Large intestine (tissue), 12 donors: ENCODE results near the gene WDFY4. TPM values are rescaled to one million over a fixed set of nuclear protein-coding genes. Genes with fewer than 3 reads are reported as not detected.

Experiments used
- DNase-seq, 2 donors: peaks; one replicate each; pipeline versions ENCODE4 v3.0.0 to v3.0.0-alpha.2; 2013
- H3K27ac ChIP-seq: one replicate; pipeline ENCODE4 v1.5.1; 2013; ENCODE audit warnings: low read length
- H3K27me3 ChIP-seq: 2 replicates; pipeline ENCODE4 v1.6.1; 2013; ENCODE audit warnings: low read length; ENCODE audit not compliant: control insufficient read depth, insufficient read depth
- H3K36me3 ChIP-seq: 2 replicates; pipeline ENCODE4 v1.6.1; 2013; ENCODE audit warnings: low read length; ENCODE audit not compliant: control insufficient read depth, insufficient read depth
- H3K4me1 ChIP-seq: one replicate; pipeline ENCODE4 v1.6.1; 2013; ENCODE audit warnings: low read length; ENCODE audit not compliant: control insufficient read depth, insufficient read depth
- H3K4me3 ChIP-seq: one replicate; pipeline ENCODE4 v1.5.1; 2013; ENCODE audit warnings: low read length
- H3K9me3 ChIP-seq: one replicate; pipeline ENCODE4 v1.6.1; 2013; ENCODE audit warnings: mild to moderate bottlenecking, low read depth, low read length, moderate library complexity; ENCODE audit not compliant: control insufficient read depth
- WGBS: methylation state at CpG from one replicate; pipeline ENCODE4 v1.1.5; 2013; ENCODE audit warnings: low lambda C conversion rate; ENCODE audit not compliant: insufficient coverage; 5-methylcytosine and 5-hydroxymethylcytosine counted together
- long read RNA-seq, 11 donors: transcript quantifications; one replicate each; lab custom pipeline, GENCODE V29; 2026
- polyA plus RNA-seq: library from polyadenylated mRNA; unstranded; fragments of 120-200 nt; gene quantifications from one replicate; pipeline ENCODE4 v1.2.1, GENCODE V29; 2013

WDFY4 gene, protein sequence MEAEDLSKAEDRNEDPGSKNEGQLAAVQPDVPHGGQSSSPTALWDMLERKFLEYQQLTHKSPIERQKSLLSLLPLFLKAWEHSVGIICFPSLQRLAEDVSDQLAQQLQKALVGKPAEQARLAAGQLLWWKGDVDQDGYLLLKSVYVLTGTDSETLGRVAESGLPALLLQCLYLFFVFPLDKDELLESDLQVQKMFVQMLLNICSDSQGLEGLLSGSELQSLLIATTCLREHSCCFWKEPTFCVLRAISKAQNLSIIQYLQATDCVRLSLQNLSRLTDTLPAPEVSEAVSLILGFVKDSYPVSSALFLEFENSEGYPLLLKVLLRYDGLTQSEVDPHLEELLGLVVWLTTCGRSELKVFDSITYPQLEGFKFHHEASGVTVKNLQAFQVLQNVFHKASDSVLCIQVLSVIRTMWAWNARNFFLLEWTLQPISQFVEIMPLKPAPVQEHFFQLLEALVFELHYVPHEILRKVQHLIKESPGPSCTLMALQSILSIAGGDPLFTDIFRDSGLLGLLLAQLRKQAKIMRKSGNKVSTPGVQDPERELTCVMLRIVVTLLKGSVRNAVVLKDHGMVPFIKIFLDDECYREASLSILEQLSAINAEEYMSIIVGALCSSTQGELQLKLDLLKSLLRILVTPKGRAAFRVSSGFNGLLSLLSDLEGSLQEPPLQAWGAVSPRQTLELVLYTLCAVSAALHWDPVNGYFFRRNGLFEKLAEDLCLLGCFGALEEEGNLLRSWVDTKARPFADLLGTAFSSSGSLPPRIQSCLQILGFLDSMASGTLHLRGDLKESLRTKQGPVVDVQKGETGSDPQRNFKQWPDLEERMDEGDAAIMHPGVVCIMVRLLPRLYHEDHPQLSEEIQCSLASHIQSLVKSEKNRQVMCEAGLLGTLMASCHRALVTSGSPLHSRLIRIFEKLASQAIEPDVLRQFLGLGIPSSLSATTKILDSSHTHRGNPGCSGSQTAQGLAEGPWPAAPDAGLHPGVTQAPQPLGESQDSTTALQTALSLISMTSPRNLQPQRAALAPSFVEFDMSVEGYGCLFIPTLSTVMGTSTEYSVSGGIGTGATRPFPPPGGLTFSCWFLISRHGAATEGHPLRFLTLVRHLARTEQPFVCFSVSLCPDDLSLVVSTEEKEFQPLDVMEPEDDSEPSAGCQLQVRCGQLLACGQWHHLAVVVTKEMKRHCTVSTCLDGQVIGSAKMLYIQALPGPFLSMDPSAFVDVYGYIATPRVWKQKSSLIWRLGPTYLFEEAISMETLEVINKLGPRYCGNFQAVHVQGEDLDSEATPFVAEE (N-terminal part only)
- polyA plus RNA-seq = 3.5 TPM
- long read RNA-seq, donor 1 = 0 reads
- long read RNA-seq, donor 2 = 0 reads
- long read RNA-seq, donor 3 = 0 reads
- long read RNA-seq, donor 4 = 0 reads
- long read RNA-seq, donor 5 = 0 reads
- long read RNA-seq, donor 6 = 0 reads
- long read RNA-seq, donor 7 = 0 reads
- long read RNA-seq, donor 8 = 0 reads
- long read RNA-seq, donor 9 = 0 reads
- long read RNA-seq, donor 10 = 0 reads
- long read RNA-seq, donor 11 = 0 reads

DNA sequence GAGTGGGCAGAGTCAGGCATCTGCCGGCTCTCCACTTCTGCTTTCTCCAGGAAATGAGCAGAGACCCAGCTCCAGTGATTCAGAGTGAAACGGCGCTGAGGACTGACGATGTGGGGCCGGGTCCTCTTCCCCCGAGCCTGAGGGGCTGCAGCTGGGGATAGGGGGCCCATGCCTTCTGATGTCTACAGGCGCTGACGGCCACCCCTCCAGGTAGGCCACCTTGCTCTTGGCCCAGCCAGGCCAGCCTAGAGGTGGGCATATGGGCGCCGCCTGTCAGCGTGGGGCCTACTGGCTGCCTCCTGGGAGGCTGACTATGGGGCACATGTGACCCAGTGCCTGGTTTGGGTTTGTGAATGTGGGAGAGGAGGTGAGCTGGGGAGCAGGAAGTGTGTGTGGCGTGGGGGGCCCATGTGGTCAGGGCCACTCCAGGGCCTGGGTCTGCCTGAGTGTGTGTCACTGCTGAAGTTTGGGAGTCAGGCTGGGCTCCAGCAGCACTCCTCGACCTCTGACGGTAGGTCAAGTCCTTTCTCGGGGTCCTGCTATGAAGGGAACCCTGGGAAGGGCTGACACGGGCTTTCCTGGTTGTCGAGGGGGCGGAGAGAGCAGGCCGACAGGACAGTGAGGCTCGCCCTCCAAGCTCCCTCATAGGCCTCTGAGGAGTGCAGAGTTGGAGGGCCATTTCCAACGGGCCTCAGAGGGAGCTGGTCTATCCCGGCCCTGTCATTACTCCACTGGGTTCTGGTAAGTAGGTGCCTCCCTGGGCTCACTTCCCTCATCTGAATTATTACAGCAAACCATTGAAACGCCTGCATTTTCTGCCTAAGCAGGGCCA, at the start of gene WDFY4:
Gene WDFY4, plus strand, starts transcription at position 82 of the 832 bp plus-strand sequence. CDS start 24,860 bp downstream, outside the sequence.
- no peaks in the 10 kb centered on the region for H3K36me3 ChIP-seq
- peaks cover 2% of the 10 kb centered on the region for H3K27me3 ChIP-seq
- 80% methylated on average over 1 of the region's 23 CpGs for WGBS
- no peaks in the 10 kb centered on the region for H3K9me3 ChIP-seq
- no peak within 1 kb of the TSS for H3K27ac ChIP-seq
- no peaks in the 10 kb centered on the region for H3K4me1 ChIP-seq
- DNase-seq = peak in 1 of 2 donors; percentile 10
- H3K4me3 ChIP-seq = peak within 1 kb of the TSS; percentile 10

DNA sequence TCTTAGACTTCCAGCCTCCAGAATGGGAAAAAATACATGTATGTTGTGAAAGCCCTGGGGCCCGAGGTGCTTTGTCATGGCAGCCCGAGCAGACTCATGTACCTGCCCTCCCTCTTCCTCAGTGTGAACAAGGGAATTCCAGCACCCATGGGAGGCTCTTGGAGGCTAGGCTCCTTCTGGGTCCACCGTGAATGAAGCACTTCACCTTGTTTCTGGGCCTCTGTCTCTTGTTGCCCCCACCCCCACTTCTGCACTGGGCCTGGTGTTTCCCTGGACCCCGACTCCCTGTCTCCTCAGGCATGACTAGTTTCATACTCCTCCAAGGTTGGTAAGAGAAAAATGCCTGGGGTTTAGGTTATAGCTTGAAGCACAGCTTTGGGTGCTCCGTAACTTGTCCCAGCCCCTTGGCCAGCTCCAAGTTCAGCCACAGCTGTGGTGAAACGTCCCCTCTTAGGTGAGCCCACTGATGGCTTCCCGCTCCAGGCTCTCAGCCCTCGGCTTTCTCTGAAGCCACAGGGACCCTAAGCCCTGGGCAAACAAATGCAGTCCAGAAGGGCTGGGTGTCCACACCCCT, 49.6 kb upstream of the WDFY4 start:
- Histone ChIP-seq H3K27ac (no peak overlapping the region), H3K9me3 (no peaks in the 10 kb centered on the region), H3K4me3 (no peak overlapping the region), H3K36me3 (no peaks in the 10 kb centered on the region), H3K4me1 (no peaks in the 10 kb centered on the region), H3K27me3 (no peaks in the 10 kb centered on the region)
- WGBS = no CpG with 5 or more reads among the region's 8 CpGs
- no peak for DNase-seq

DNA sequence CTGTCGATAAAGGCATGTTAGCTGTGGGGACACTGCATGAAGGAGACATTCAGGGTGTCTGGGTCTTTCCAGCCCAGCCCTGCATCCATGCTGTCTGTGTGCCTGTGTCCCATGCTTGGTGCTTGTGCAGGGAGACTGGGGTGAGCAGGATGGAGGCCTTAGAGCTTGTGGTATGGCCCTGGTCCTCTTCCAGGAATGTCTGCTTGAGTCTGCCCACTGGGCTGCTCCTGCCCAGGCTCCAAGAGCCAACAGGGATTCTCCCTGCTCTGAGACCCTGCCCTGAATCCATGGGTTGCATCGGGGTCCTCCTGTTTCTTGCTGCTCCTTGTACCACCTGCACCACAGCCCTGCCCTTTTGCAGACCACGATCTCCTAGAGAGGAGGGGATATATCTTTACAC, 48.4 kb upstream of the WDFY4 start:
- Histone ChIP-seq H3K4me3 (no peak overlapping the region), H3K36me3 (no peaks in the 10 kb centered on the region), H3K27me3 (no peaks in the 10 kb centered on the region), H3K27ac (no peak overlapping the region), H3K4me1 (no peaks in the 10 kb centered on the region), H3K9me3 (no peaks in the 10 kb centered on the region)
- no peak for DNase-seq
- no CpG with 5 or more reads among the region's 3 CpGs for WGBS

DNA sequence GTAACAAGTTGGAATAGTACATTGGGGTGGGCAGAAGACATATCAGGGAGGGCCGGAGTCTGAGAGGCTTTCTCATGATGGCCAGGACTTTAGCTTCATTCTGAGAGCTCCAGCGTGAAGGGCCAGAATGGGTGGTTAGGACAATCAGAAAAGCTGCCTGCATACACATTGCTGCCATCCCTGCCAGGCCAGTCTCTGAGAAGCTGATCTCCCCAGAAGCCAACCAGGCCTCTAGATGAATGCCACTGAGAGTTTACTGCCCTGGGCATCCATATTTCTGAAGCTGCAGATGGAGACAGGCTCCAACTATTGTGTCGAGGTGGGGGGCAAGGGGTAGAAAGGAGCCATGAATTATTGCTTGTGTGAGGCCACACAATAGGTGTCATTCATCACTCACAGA, 47.8 kb upstream of the WDFY4 start:
- no peaks in the 10 kb centered on the region for H3K36me3 ChIP-seq
- H3K9me3 ChIP-seq = no peaks in the 10 kb centered on the region
- H3K4me3 ChIP-seq = no peak overlapping the region
- no peak for DNase-seq
- H3K27ac ChIP-seq = no peak overlapping the region
- H3K27me3 ChIP-seq = no peaks in the 10 kb centered on the region
- H3K4me1 ChIP-seq = no peaks in the 10 kb centered on the region
- no CpG with 5 or more reads among the region's 3 CpGs for WGBS

DNA sequence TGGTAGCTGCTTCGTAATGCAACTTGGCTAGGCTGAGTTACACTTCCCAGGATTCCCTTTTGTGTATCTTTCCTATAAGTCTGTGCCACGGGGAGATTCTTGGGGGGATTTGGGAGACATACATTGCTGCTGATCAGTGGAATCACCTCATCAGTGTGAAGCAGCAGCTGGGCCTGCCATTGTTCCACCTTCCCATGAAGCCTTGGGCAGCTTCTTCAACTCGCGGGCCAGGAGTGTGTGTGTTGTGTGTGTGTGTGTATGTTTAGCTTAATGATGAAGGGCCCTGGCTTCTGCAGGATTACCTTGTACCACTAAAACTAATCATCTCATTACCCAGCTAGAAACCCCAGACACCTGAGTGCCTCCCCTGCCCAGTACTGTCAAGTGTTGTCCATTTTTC, 46.5 kb upstream of the WDFY4 start:
- Histone ChIP-seq H3K36me3 (no peaks in the 10 kb centered on the region), H3K9me3 (no peaks in the 10 kb centered on the region), H3K4me3 (no peak overlapping the region), H3K27ac (no peak overlapping the region), H3K27me3 (no peaks in the 10 kb centered on the region), H3K4me1 (no peaks in the 10 kb centered on the region)
- WGBS = no CpG with 5 or more reads among the region's 4 CpGs
- DNase-seq = no peak

DNA sequence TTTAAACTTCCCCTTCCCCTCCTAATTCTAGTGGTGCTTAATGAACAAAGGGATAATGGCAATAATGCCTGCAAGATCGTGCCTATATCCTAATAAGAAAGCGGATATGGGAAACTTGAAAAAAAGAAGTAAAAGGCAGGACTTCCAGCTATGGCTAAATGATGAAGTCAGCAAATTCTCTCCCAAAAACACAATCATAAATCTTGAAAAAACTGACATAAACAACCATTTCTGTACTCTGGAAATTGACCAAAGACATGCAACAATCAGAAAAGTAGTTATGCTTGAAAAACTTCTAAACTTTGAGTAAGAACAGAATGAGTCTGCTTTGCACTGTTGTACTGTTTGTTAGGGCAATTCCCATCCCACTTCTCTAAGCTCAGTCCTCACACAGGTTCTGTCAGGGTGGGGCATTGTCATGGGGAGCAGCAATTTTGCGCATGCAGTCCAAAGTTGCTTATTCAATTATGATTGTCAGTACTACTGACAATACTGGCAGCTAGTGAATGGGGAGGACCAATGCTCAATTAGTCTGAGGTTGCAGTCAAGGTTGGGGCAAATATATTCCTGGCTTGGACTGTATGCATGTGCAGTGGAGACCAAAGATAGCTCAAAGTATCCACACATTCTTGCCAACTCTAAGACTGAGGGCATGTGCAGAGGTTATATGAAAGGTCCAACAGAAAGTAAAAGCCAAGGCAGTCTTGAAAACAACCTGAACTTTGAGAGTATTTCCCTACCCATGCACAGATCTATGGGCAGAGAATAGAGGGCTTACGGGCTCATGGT, 45.7 kb upstream of the WDFY4 start:
- DNase-seq = no peak
- Histone ChIP-seq H3K4me1 (no peaks in the 10 kb centered on the region), H3K9me3 (no peaks in the 10 kb centered on the region), H3K36me3 (no peaks in the 10 kb centered on the region), H3K27ac (no peak overlapping the region), H3K4me3 (no peak overlapping the region), H3K27me3 (no peaks in the 10 kb centered on the region)
- 86% methylated on average over 2 of the region's 4 CpGs for WGBS

DNA sequence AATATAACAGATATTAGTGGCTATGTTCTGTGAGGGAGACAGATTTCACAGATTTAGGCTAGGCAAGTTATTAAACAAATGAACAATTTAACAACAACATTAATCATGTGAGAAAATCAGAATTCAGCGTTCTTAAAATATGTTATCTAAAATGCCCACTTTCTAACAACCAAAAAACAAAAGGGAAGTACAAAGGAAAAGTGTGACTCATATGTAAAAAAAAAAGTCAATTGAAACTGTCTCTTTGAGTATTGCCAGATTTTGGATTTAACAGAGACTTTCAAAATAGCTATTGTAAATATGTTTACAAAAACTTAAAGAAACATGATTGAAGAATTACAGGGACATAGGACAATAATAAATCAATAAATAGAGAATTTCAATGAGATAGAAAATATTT, 45.0 kb upstream of the WDFY4 start:
- H3K36me3 ChIP-seq = no peaks in the 10 kb centered on the region
- H3K27me3 ChIP-seq = no peaks in the 10 kb centered on the region
- H3K4me3 ChIP-seq = no peak overlapping the region
- no peaks in the 10 kb centered on the region for H3K4me1 ChIP-seq
- no peaks in the 10 kb centered on the region for H3K9me3 ChIP-seq
- 100% methylated on average over 1 of the region's 1 CpG for WGBS
- no peak for DNase-seq
- H3K27ac ChIP-seq = no peak overlapping the region

DNA sequence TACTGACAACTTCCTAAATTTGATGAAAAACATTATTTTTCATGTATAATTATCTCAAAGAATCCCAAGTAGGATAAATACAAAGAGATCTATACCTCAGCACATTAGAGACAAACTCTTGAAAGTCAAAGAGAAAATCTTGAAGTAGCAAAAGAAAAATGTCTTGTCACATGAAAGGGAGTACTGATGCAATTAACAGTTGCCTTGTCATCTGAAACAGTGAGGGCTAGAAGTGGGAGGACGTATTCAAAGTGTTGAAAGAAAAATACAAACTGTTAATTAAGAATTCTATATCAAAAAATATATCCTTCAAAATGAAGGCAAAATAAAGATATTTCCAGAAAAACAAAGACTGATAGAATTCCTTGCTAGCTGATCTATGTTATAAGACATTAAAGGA, 44.3 kb upstream of the WDFY4 start:
- H3K27ac ChIP-seq = no peak overlapping the region
- no peaks in the 10 kb centered on the region for H3K4me1 ChIP-seq
- no peaks in the 10 kb centered on the region for H3K9me3 ChIP-seq
- no peaks in the 10 kb centered on the region for H3K36me3 ChIP-seq
- no peaks in the 10 kb centered on the region for H3K27me3 ChIP-seq
- DNase-seq = no peak
- 80% methylated on average over 1 of the region's 1 CpG for WGBS
- H3K4me3 ChIP-seq = no peak overlapping the region
